Measurements from ENCODE around the gene CMPK1. TPM values are rescaled to one million over a fixed set of nuclear protein-coding genes. Genes with fewer than 3 reads are reported as not detected.

Gene CMPK1
- total and polyA plus RNA-seq, 5 donors from 2014 or later: 94.4 to 156 (median 144) TPM

- no peak overlapping the region for H3K27ac Mint-ChIP-seq
- H3K4me1 Mint-ChIP-seq: peaks cover 0 to 10% (median 6%) of the 10 kb centered on the region in 4 donors
- no peaks in the 10 kb centered on the region for H3K9me3 ChIP-seq (ENCODE audit: control insufficient read depth in 2 of 2, low read length in 2 of 2)
- peaks cover 21% of the 10 kb centered on the region for H3K4me1 ChIP-seq (ENCODE audit: control insufficient read depth, insufficient read depth, low read length, poor library complexity, severe bottlenecking)
- ATAC-seq (ENCODE audit: low read depth in 2 of 2) (no peak), DNase-seq (no peak)
- no peaks in the 10 kb centered on the region for H3K27me3 ChIP-seq (ENCODE audit: control insufficient read depth, insufficient read depth, low read length)
- no peak overlapping the region for H3K27ac ChIP-seq (ENCODE audit: insufficient read depth, low read length, poor library complexity, severe bottlenecking)
- no peak overlapping the region for H3K4me3 ChIP-seq (ENCODE audit: low read depth, low read length)
- H3K4me3 Mint-ChIP-seq: peak overlapping the region in 1 of 4 donors; percentile 73
- no peaks in the 10 kb centered on the region for H3K27me3 Mint-ChIP-seq
- H3K36me3 Mint-ChIP-seq: no peaks in the 10 kb centered on the region
- H3K9me3 Mint-ChIP-seq: peaks cover 0 to 1% (median 0%) of the 10 kb centered on the region in 7 donors
- no peaks in the 10 kb centered on the region for H3K36me3 ChIP-seq (ENCODE audit: control insufficient read depth, insufficient read depth, low read length)
Measured at GRCh38 chr1:47330212-47330611, 3.4 kb upstream of the CMPK1 start.

GRCh38 chr1:47331875-47332274 lies 1.7 kb upstream of the CMPK1 start:
- H3K4me3 Mint-ChIP-seq: peak overlapping the region in 2 of 4 donors; percentile 33 to 39
- ATAC-seq (ENCODE audit: low read depth in 2 of 2): no peak
- Histone ChIP-seq H3K4me1 (ENCODE audit: control insufficient read depth, insufficient read depth, low read length, poor library complexity, severe bottlenecking) (peaks cover 32% of the 10 kb centered on the region), H3K27ac (ENCODE audit: insufficient read depth, low read length, poor library complexity, severe bottlenecking) (no peak overlapping the region), H3K27me3 (ENCODE audit: control insufficient read depth, insufficient read depth, low read length) (no peaks in the 10 kb centered on the region), H3K9me3 (ENCODE audit: control insufficient read depth in 2 of 2, low read length in 2 of 2) (no peaks in the 10 kb centered on the region), H3K4me3 (ENCODE audit: low read depth, low read length) (no peak overlapping the region), H3K36me3 (ENCODE audit: control insufficient read depth, insufficient read depth, low read length) (no peaks in the 10 kb centered on the region)
- H3K27me3 Mint-ChIP-seq: no peaks in the 10 kb centered on the region
- H3K36me3 Mint-ChIP-seq: no peaks in the 10 kb centered on the region
- H3K9me3 Mint-ChIP-seq: peaks cover 0 to 1% (median 0%) of the 10 kb centered on the region in 7 donors
- H3K4me1 Mint-ChIP-seq: peaks cover 0 to 19% (median 14%) of the 10 kb centered on the region in 4 donors
- no peak overlapping the region for H3K27ac Mint-ChIP-seq
- DNase-seq: no peak

- H3K27ac Mint-ChIP-seq: no peak overlapping the region
- no peaks in the 10 kb centered on the region for H3K27me3 Mint-ChIP-seq
- no peak for DNase-seq
- Histone ChIP-seq H3K27ac (ENCODE audit: insufficient read depth, low read length, poor library complexity, severe bottlenecking) (peak overlapping the region; percentile 89), H3K9me3 (ENCODE audit: control insufficient read depth in 2 of 2, low read length in 2 of 2) (no peaks in the 10 kb centered on the region), H3K36me3 (ENCODE audit: control insufficient read depth, insufficient read depth, low read length) (no peaks in the 10 kb centered on the region), H3K27me3 (ENCODE audit: control insufficient read depth, insufficient read depth, low read length) (no peaks in the 10 kb centered on the region), H3K4me3 (ENCODE audit: low read depth, low read length) (peak overlapping the region; percentile 86), H3K4me1 (ENCODE audit: control insufficient read depth, insufficient read depth, low read length, poor library complexity, severe bottlenecking) (peaks cover 32% of the 10 kb centered on the region)
- H3K36me3 Mint-ChIP-seq: no peaks in the 10 kb centered on the region
- peaks cover 0 to 1% (median 0%) of the 10 kb centered on the region in 7 donors for H3K9me3 Mint-ChIP-seq
- H3K4me1 Mint-ChIP-seq: peaks cover 0 to 24% (median 16%) of the 10 kb centered on the region in 4 donors
- ATAC-seq (ENCODE audit: low read depth in 2 of 2): no peak
- H3K4me3 Mint-ChIP-seq: no peak overlapping the region
Measured at GRCh38 chr1:47332779-47333577, 612 bp upstream of the CMPK1 start.

- DNase-seq (peak; percentile 67 to 88 (median 81)), ATAC-seq (ENCODE audit: low read depth in 2 of 2) (peak; percentile 88 to 90)
- no peaks in the 10 kb centered on the region for H3K9me3 ChIP-seq (ENCODE audit: control insufficient read depth in 2 of 2, low read length in 2 of 2)
- peak overlapping the region; percentile 89 for H3K27ac ChIP-seq (ENCODE audit: insufficient read depth, low read length, poor library complexity, severe bottlenecking)
- peaks cover 0 to 35% (median 21%) of the 10 kb centered on the region in 4 donors for H3K4me1 Mint-ChIP-seq
- peaks cover 0 to 1% (median 0%) of the 10 kb centered on the region in 7 donors for H3K9me3 Mint-ChIP-seq
- H3K36me3 ChIP-seq (ENCODE audit: control insufficient read depth, insufficient read depth, low read length): no peaks in the 10 kb centered on the region
- peak overlapping the region in 3 of 4 donors; percentile 92 to 94 (median 93) for H3K4me3 Mint-ChIP-seq
- peaks cover 32% of the 10 kb centered on the region for H3K4me1 ChIP-seq (ENCODE audit: control insufficient read depth, insufficient read depth, low read length, poor library complexity, severe bottlenecking)
- H3K36me3 Mint-ChIP-seq: no peaks in the 10 kb centered on the region
- H3K27ac Mint-ChIP-seq: peak overlapping the region; percentile 60 to 96 (median 88)
- H3K4me3 ChIP-seq (ENCODE audit: low read depth, low read length): peak overlapping the region; percentile 68
- no peaks in the 10 kb centered on the region for H3K27me3 ChIP-seq (ENCODE audit: control insufficient read depth, insufficient read depth, low read length)
- H3K27me3 Mint-ChIP-seq: no peaks in the 10 kb centered on the region
Measured at GRCh38 chr1:47333922-47334764, 553 bp downstream of the CMPK1 start.

GRCh38 chr1:47334765-47335435 lies 1.3 kb downstream of the CMPK1 start:
- Mint-ChIP-seq H3K9me3 (peaks cover 0 to 1% (median 0%) of the 10 kb centered on the region in 7 donors), H3K27ac (peak overlapping the region; percentile 48 to 96 (median 88)), H3K4me1 (peaks cover 0 to 38% (median 24%) of the 10 kb centered on the region in 4 donors), H3K27me3 (no peaks in the 10 kb centered on the region), H3K36me3 (no peaks in the 10 kb centered on the region), H3K4me3 (peak overlapping the region in 3 of 4 donors; percentile 92 to 94 (median 93))
- DNase-seq: no peak
- Histone ChIP-seq H3K27me3 (ENCODE audit: control insufficient read depth, insufficient read depth, low read length) (no peaks in the 10 kb centered on the region), H3K36me3 (ENCODE audit: control insufficient read depth, insufficient read depth, low read length) (no peaks in the 10 kb centered on the region), H3K4me1 (ENCODE audit: control insufficient read depth, insufficient read depth, low read length, poor library complexity, severe bottlenecking) (peaks cover 32% of the 10 kb centered on the region), H3K4me3 (ENCODE audit: low read depth, low read length) (peak overlapping the region; percentile 68), H3K27ac (ENCODE audit: insufficient read depth, low read length, poor library complexity, severe bottlenecking) (peak overlapping the region; percentile 89), H3K9me3 (ENCODE audit: control insufficient read depth in 2 of 2, low read length in 2 of 2) (no peaks in the 10 kb centered on the region)
- no peak for ATAC-seq (ENCODE audit: low read depth in 2 of 2)

GRCh38 chr1:47337350-47337749 lies 3.8 kb downstream of the CMPK1 start:
- H3K27ac Mint-ChIP-seq: no peak overlapping the region
- H3K9me3 Mint-ChIP-seq: no peaks in the 10 kb centered on the region
- no peaks in the 10 kb centered on the region for H3K36me3 Mint-ChIP-seq
- H3K4me1 ChIP-seq (ENCODE audit: control insufficient read depth, insufficient read depth, low read length, poor library complexity, severe bottlenecking): peaks cover 32% of the 10 kb centered on the region
- H3K4me3 Mint-ChIP-seq: no peak overlapping the region
- no peak overlapping the region for H3K27ac ChIP-seq (ENCODE audit: insufficient read depth, low read length, poor library complexity, severe bottlenecking)
- no peaks in the 10 kb centered on the region for H3K36me3 ChIP-seq (ENCODE audit: control insufficient read depth, insufficient read depth, low read length)
- H3K4me3 ChIP-seq (ENCODE audit: low read depth, low read length): no peak overlapping the region
- no peaks in the 10 kb centered on the region for H3K27me3 Mint-ChIP-seq
- no peaks in the 10 kb centered on the region for H3K9me3 ChIP-seq (ENCODE audit: control insufficient read depth in 2 of 2, low read length in 2 of 2)
- peaks cover 7 to 43% (median 33%) of the 10 kb centered on the region in 4 donors for H3K4me1 Mint-ChIP-seq
- DNase-seq: no peak
- H3K27me3 ChIP-seq (ENCODE audit: control insufficient read depth, insufficient read depth, low read length): no peaks in the 10 kb centered on the region
- no peak for ATAC-seq (ENCODE audit: low read depth in 2 of 2)
